ENCODE data around the gene PCDH9.
A peak's percentile ranks its signal among the peaks of the same experiment; 100 is the strongest.

PCDH9 gene

GRCh38 chr13:66617786-66618185, 612.4 kb downstream of the PCDH9 start:
- Histone ChIP-seq H3K27me3 (replicated peaks; ENCODE audit: control insufficient read depth, insufficient read depth, low read length) (no peaks in the 10 kb centered on the region), H3K36me3 (ENCODE audit: control insufficient read depth, insufficient read depth, low read length, severe bottlenecking) (no peaks in the 10 kb centered on the region), H3K9ac (ENCODE audit: low read length) (no peak overlapping the region), H3K4me1 (ENCODE audit: control insufficient read depth, insufficient read depth, low read length) (no peaks in the 10 kb centered on the region), H3K4me3 (ENCODE audit: low read length) (no peak overlapping the region), H3K9me3 (ENCODE audit: control insufficient read depth, low read length) (peaks cover 2% of the 10 kb centered on the region)
- no peak for DNase-seq (ENCODE audit: low read depth)

DNA sequence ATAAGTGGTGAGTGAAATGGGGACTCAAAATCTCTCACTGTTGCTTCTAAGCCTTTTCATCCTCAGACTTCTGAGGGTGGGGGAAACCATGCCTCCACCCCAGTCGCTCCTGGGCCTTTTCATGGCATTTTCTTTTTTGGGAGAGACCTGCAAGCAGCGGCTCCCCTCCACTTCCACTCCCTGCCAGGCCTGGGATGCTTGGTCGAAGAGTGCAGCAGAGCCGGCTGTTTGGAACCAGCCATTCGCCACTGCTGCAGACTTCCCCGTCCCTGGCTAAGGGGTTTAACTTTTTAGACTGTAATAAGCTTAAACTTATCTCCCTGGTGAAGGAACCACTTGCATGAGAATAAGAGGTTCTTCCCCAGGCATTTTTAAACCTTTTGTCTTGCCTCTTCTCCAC, 617.2 kb downstream of the PCDH9 start:
- Histone ChIP-seq H3K27me3 (replicated peaks; ENCODE audit: control insufficient read depth, insufficient read depth, low read length) (no peaks in the 10 kb centered on the region), H3K4me3 (ENCODE audit: low read length) (no peak overlapping the region), H3K9ac (ENCODE audit: low read length) (no peak overlapping the region), H3K4me1 (ENCODE audit: control insufficient read depth, insufficient read depth, low read length) (no peaks in the 10 kb centered on the region), H3K36me3 (ENCODE audit: control insufficient read depth, insufficient read depth, low read length, severe bottlenecking) (no peaks in the 10 kb centered on the region), H3K9me3 (ENCODE audit: control insufficient read depth, low read length) (peaks cover 2% of the 10 kb centered on the region)
- no peak for DNase-seq (ENCODE audit: low read depth)

DNA sequence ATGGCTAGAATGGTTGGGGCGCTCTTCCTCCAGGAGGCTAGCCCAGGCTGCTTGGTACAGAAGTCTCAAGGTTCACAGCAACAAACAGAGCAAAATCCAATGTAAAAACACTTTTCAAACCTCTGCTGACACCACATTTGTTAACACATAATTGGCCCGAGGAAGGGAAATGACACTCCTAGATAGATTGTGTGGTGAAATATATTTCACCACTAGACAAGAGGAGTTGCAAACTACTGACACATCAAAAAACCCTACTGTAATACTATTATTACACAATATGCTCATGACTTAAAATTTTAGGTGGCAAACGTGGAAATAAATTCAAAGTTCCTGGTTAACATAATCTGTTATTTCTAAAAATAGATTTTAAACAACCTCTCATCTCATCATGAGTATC, 643.6 kb downstream of the PCDH9 start:
- no peak overlapping the region for H3K4me3 ChIP-seq (ENCODE audit: low read length)
- peaks cover 10% of the 10 kb centered on the region for H3K4me1 ChIP-seq (ENCODE audit: control insufficient read depth, insufficient read depth, low read length)
- DNase-seq (ENCODE audit: low read depth) = no peak
- H3K27me3 ChIP-seq (replicated peaks; ENCODE audit: control insufficient read depth, insufficient read depth, low read length) = no peaks in the 10 kb centered on the region
- H3K9ac ChIP-seq (ENCODE audit: low read length) = no peak overlapping the region
- H3K9me3 ChIP-seq (ENCODE audit: control insufficient read depth, low read length) = no peaks in the 10 kb centered on the region
- no peaks in the 10 kb centered on the region for H3K36me3 ChIP-seq (ENCODE audit: control insufficient read depth, insufficient read depth, low read length, severe bottlenecking)

DNA sequence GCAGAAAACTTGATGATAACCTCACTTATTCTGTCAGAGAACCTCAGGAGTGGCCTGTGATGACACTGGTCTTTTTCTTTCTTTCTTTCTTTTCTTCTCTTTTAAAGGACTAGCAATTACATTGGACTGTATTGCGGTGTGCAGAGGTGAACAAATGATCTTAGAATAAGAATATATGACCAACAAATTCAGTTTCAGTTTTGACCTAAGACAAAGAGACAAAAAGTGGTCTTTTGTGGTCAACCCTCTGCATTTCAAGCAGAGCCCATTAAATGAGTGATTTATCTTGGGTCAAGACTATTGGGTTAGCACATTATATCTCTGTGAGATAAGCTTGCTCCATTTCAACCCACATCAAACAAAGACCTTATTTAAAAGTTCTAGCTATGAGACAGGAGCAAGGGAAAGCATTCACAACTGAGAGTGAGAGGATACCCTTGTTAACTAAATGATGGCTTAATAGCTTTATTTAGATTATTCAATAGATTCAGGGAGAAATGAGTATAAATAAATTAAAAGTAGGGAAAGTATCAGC, 644.4 kb downstream of the PCDH9 start:
- Histone ChIP-seq H3K9ac (ENCODE audit: low read length) (no peak overlapping the region), H3K9me3 (ENCODE audit: control insufficient read depth, low read length) (no peaks in the 10 kb centered on the region), H3K4me1 (ENCODE audit: control insufficient read depth, insufficient read depth, low read length) (peaks cover 10% of the 10 kb centered on the region), H3K4me3 (ENCODE audit: low read length) (no peak overlapping the region), H3K27me3 (replicated peaks; ENCODE audit: control insufficient read depth, insufficient read depth, low read length) (no peaks in the 10 kb centered on the region), H3K36me3 (ENCODE audit: control insufficient read depth, insufficient read depth, low read length, severe bottlenecking) (no peaks in the 10 kb centered on the region)
- DNase-seq (ENCODE audit: low read depth) = no peak

DNA sequence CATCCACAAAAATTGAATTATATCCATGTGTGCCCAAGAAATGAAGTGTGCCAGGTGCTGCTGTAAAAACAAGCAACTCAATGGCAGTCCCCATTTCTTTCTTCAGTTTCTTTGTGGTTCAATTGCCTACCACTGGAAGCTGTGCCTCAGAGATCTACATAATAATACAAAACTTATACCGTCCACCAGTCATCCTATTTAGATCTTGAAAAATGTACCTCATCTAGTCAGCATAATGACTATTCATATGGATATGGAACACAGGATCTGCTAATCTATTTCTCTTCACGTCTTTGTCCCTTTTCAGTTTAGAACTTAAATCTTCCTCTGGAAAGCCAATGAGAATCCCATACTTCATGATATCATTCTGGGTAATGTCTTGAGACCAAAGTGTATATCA, 648.5 kb downstream of the PCDH9 start:
- Histone ChIP-seq H3K27me3 (replicated peaks; ENCODE audit: control insufficient read depth, insufficient read depth, low read length) (no peaks in the 10 kb centered on the region), H3K4me3 (ENCODE audit: low read length) (no peak overlapping the region), H3K9ac (ENCODE audit: low read length) (no peak overlapping the region), H3K4me1 (ENCODE audit: control insufficient read depth, insufficient read depth, low read length) (peaks cover 4% of the 10 kb centered on the region), H3K36me3 (ENCODE audit: control insufficient read depth, insufficient read depth, low read length, severe bottlenecking) (no peaks in the 10 kb centered on the region), H3K9me3 (ENCODE audit: control insufficient read depth, low read length) (no peaks in the 10 kb centered on the region)
- DNase-seq (ENCODE audit: low read depth) = no peak

- no peak for DNase-seq (ENCODE audit: low read depth)
- no peak overlapping the region for H3K9ac ChIP-seq (ENCODE audit: low read length)
- no peaks in the 10 kb centered on the region for H3K4me1 ChIP-seq (ENCODE audit: control insufficient read depth, insufficient read depth, low read length)
- H3K9me3 ChIP-seq (ENCODE audit: control insufficient read depth, low read length) = no peaks in the 10 kb centered on the region
- H3K4me3 ChIP-seq (ENCODE audit: low read length) = no peak overlapping the region
- no peaks in the 10 kb centered on the region for H3K27me3 ChIP-seq (replicated peaks; ENCODE audit: control insufficient read depth, insufficient read depth, low read length)
- no peaks in the 10 kb centered on the region for H3K36me3 ChIP-seq (ENCODE audit: control insufficient read depth, insufficient read depth, low read length, severe bottlenecking)
These were observed 651.8 kb downstream of the PCDH9 start for GRCh38 chr13:66578305-66578704.

- Histone ChIP-seq H3K4me3 (ENCODE audit: low read length) (no peak overlapping the region), H3K9ac (ENCODE audit: low read length) (no peak overlapping the region), H3K4me1 (ENCODE audit: control insufficient read depth, insufficient read depth, low read length) (no peaks in the 10 kb centered on the region), H3K27me3 (replicated peaks; ENCODE audit: control insufficient read depth, insufficient read depth, low read length) (no peaks in the 10 kb centered on the region), H3K36me3 (ENCODE audit: control insufficient read depth, insufficient read depth, low read length, severe bottlenecking) (no peaks in the 10 kb centered on the region), H3K9me3 (ENCODE audit: control insufficient read depth, low read length) (no peaks in the 10 kb centered on the region)
- no peak for DNase-seq (ENCODE audit: low read depth)
These were observed 652.8 kb downstream of the PCDH9 start for GRCh38 chr13:66577358-66577757.

DNA sequence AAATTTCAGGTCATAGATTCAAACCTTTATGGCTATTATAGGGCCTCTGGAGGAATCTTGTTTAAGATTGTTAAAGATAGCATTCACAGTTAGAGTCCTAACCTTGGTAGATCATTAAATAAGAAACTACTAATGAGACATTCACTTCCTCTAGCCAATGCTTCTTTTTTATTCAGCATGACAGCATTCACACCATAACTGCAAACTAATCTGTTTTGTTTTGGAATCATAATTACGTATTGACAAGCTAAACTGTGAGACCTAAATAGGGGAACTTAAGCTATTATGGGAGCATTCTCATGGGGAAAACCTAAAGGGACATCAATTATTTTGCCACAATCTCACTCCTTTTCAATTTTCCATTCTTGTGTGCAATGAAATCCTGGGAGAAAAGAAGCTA, 653.8 kb downstream of the PCDH9 start:
- H3K4me1 ChIP-seq (ENCODE audit: control insufficient read depth, insufficient read depth, low read length) = no peaks in the 10 kb centered on the region
- DNase-seq (ENCODE audit: low read depth) = no peak
- H3K9ac ChIP-seq (ENCODE audit: low read length) = no peak overlapping the region
- no peaks in the 10 kb centered on the region for H3K36me3 ChIP-seq (ENCODE audit: control insufficient read depth, insufficient read depth, low read length, severe bottlenecking)
- no peak overlapping the region for H3K4me3 ChIP-seq (ENCODE audit: low read length)
- no peaks in the 10 kb centered on the region for H3K27me3 ChIP-seq (replicated peaks; ENCODE audit: control insufficient read depth, insufficient read depth, low read length)
- no peaks in the 10 kb centered on the region for H3K9me3 ChIP-seq (ENCODE audit: control insufficient read depth, low read length)

DNA sequence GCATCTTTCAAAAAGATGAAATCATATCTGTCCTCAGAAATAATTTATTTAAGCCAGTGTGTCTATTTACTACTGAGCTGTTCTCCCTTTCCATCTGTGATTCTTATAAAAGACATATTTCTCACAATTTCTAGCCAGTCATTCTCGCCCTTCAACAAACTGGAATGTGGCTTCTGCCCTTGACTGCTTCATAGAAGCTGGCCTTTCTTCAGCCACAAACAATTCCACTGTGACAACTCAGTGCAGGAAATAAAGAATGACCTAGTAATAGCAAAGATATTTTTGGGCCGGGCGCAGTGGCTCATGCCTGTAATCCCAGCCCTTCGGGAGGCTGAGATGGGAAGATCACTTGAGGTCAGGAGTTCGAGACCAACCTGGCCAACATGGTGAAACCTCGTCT, 655.5 kb downstream of the PCDH9 start:
- Histone ChIP-seq H3K9ac (ENCODE audit: low read length) (no peak overlapping the region), H3K36me3 (ENCODE audit: control insufficient read depth, insufficient read depth, low read length, severe bottlenecking) (no peaks in the 10 kb centered on the region), H3K27me3 (replicated peaks; ENCODE audit: control insufficient read depth, insufficient read depth, low read length) (no peaks in the 10 kb centered on the region)

DNA sequence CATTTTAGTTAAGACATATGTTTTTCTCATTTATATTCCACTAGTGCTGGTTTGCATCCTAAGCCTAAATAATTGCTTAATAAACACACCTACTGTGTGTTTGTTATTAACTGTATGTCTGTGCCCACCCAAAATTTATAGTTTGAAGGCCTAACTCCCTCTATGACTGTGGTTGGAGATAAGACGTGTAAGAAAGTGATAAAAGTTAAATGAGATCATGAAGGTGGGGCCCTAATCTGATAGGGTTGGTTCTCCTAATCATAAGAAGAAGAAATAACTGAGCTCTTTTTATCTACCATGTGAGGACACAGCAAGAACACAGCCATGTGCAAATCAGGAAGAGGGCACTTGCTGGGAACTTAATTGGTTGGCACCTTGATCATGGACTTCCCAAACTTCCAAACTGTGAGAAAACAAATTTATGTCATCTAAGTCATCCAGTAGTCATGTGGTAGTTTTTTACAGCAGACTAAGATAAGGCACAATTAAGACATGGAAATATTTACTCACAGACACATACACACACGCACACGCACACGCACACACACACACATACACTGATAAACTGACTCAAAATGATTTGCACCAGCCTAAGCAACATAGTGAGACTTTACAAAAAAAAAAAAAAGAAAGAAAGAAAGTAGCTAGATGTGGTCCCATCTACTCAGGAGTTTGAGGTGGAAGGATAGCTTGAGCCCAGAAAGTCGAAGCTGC, 662.1 kb downstream of the PCDH9 start:
- no peaks in the 10 kb centered on the region for H3K36me3 ChIP-seq (ENCODE audit: control insufficient read depth, insufficient read depth, low read length, severe bottlenecking)
- H3K27me3 ChIP-seq (replicated peaks; ENCODE audit: control insufficient read depth, insufficient read depth, low read length) = no peaks in the 10 kb centered on the region
- no peak for DNase-seq (ENCODE audit: low read depth)
- no peaks in the 10 kb centered on the region for H3K9me3 ChIP-seq (ENCODE audit: control insufficient read depth, low read length)
- H3K4me1 ChIP-seq (ENCODE audit: control insufficient read depth, insufficient read depth, low read length) = no peaks in the 10 kb centered on the region
- no peak overlapping the region for H3K4me3 ChIP-seq (ENCODE audit: low read length)
- H3K9ac ChIP-seq (ENCODE audit: low read length) = no peak overlapping the region

More for the DNA sequence above, 655.5 kb downstream of the PCDH9 start:
- Histone ChIP-seq H3K4me3 (ENCODE audit: low read length) (no peak overlapping the region), H3K9me3 (ENCODE audit: control insufficient read depth, low read length) (no peaks in the 10 kb centered on the region), H3K4me1 (ENCODE audit: control insufficient read depth, insufficient read depth, low read length) (no peaks in the 10 kb centered on the region)
- peak; percentile 31 for DNase-seq (ENCODE audit: low read depth)

- Histone ChIP-seq H3K36me3 (ENCODE audit: control insufficient read depth, insufficient read depth, low read length, severe bottlenecking) (no peaks in the 10 kb centered on the region), H3K27me3 (replicated peaks; ENCODE audit: control insufficient read depth, insufficient read depth, low read length) (no peaks in the 10 kb centered on the region), H3K9ac (ENCODE audit: low read length) (no peak overlapping the region), H3K4me1 (ENCODE audit: control insufficient read depth, insufficient read depth, low read length) (peaks cover under 1% of the 10 kb centered on the region), H3K4me3 (ENCODE audit: low read length) (no peak overlapping the region), H3K9me3 (ENCODE audit: control insufficient read depth, low read length) (no peaks in the 10 kb centered on the region)
- no peak for DNase-seq (ENCODE audit: low read depth)
These were observed 664.9 kb downstream of the PCDH9 start for GRCh38 chr13:66565279-66565678.

GRCh38 chr13:66563076-66563475, 667.1 kb downstream of the PCDH9 start:
- Histone ChIP-seq H3K4me1 (ENCODE audit: control insufficient read depth, insufficient read depth, low read length) (peaks cover 16% of the 10 kb centered on the region), H3K9ac (ENCODE audit: low read length) (no peak overlapping the region), H3K4me3 (ENCODE audit: low read length) (no peak overlapping the region)

More at GRCh38 chr13:66563076-66563475, 667.1 kb downstream of the PCDH9 start:
- H3K9me3 ChIP-seq (ENCODE audit: control insufficient read depth, low read length) = no peaks in the 10 kb centered on the region
- no peak for DNase-seq (ENCODE audit: low read depth)
- no peaks in the 10 kb centered on the region for H3K27me3 ChIP-seq (replicated peaks; ENCODE audit: control insufficient read depth, insufficient read depth, low read length)
- H3K36me3 ChIP-seq (ENCODE audit: control insufficient read depth, insufficient read depth, low read length, severe bottlenecking) = no peaks in the 10 kb centered on the region
